Smooth muscle cell (in vitro differentiated cells): ENCODE data around the gene SUPT6H. TPM values are rescaled to one million over a fixed set of nuclear protein-coding genes. Genes with fewer than 3 reads are reported as not detected.

ENCODE experiments used
- DNase-seq: peaks from one replicate; lab custom pipeline; 2025; ENCODE audit not compliant: unreplicated experiment; lab: John Stamatoyannopoulos, UW
- H2AFZ ChIP-seq: fragments of 200-600 bp; sonication (generic); 2 replicates; pipeline ENCODE4 v1.6.0; 2016; ENCODE audit warnings: antibody characterized with exemption, low read depth, mild to moderate bottlenecking
- H3F3A ChIP-seq: fragments of 200-600 bp; sonication (generic); 2 replicates; pipeline ENCODE4 v1.6.0; 2017; ENCODE audit warnings: antibody characterized with exemption, low read depth
- H3K27ac ChIP-seq: fragments of 200-600 bp; sonication (generic); 2 replicates; pipeline ENCODE4 v1.5.1; 2016; ENCODE audit warnings: low read depth, mild to moderate bottlenecking
- H3K27me3 ChIP-seq: fragments of 200-600 bp; sonication (generic); 2 replicates; pipeline ENCODE4 v1.6.1; 2016; ENCODE audit warnings: low read depth, mild to moderate bottlenecking
- H3K36me3 ChIP-seq: fragments of 200-600 bp; sonication (generic); 2 replicates; pipeline ENCODE4 v1.5.1; 2016; ENCODE audit warnings: low read depth
- H3K4me1 ChIP-seq: fragments of 200-600 bp; sonication (generic); 2 replicates; pipeline ENCODE4 v1.5.1; 2016; ENCODE audit warnings: low read depth
- H3K4me2 ChIP-seq: fragments of 200-600 bp; sonication (generic); 2 replicates; pipeline ENCODE4 v1.6.0; 2016; ENCODE audit warnings: mild to moderate bottlenecking
- H3K4me3 ChIP-seq: fragments of 200-600 bp; sonication (generic); 2 replicates; pipeline ENCODE4 v1.5.1; 2016; ENCODE audit warnings: mild to moderate bottlenecking
- H3K79me2 ChIP-seq: fragments of 200-600 bp; sonication (generic); 2 replicates; pipeline ENCODE4 v1.6.0; 2016; ENCODE audit warnings: low read depth, mild to moderate bottlenecking
- H3K9ac ChIP-seq: fragments of 200-600 bp; sonication (generic); 2 replicates; pipeline ENCODE4 v1.6.0; 2016; ENCODE audit warnings: low read depth
- H3K9me3 ChIP-seq: fragments of 200-600 bp; sonication (generic); replicated peaks from 2 replicates; pipeline ENCODE4 v1.5.1; 2016; ENCODE audit warnings: low read depth
- H4K20me1 ChIP-seq: fragments of 200-600 bp; sonication (generic); 2 replicates; pipeline ENCODE4 v1.6.0; 2016; ENCODE audit warnings: low read depth
- CTCF ChIP-seq: fragments of 200-600 bp; sonication (generic); IDR thresholded peaks from 2 replicates; pipeline ENCODE4 v1.5.1; 2017; ENCODE audit warnings: borderline replicate concordance, mild to moderate bottlenecking, antibody characterized with exemption; ENCODE audit not compliant: insufficient read depth, poor library complexity, severe bottlenecking
- WGBS: methylation state at CpG from one replicate; pipeline ENCODE4 v1.1.7; 2016; ENCODE audit warnings: low lambda C conversion rate; 5-methylcytosine and 5-hydroxymethylcytosine counted together
- polyA plus RNA-seq: library from polyadenylated mRNA; unstranded; fragments of >200 nt; fragmentation: Nextera tagmentation; extraction: Ambion mirVana; gene quantifications from 2 replicates; pipeline ENCODE4 v1.2.1, GENCODE V29; 2016
- total RNA-seq: library from RNA; depleted of rRNA; stranded (reverse); fragments of >200 nt; gene quantifications from 2 replicates; pipeline ENCODE4 v1.2.3, GENCODE V29; 2014

Gene SUPT6H
- total and polyA plus RNA-seq, 2 experiments from 2014 or later: 22.4 to 64.0 TPM

GRCh38 chr17:28613931-28614381, 48.0 kb upstream of the SUPT6H start, which contains the start of gene RSKR:
RSKR (minus strand) TSS chr17:28614185; CDS start chr17:28614161, 24 bp downstream.
- no peak for DNase-seq
- H3K36me3 ChIP-seq: peaks cover 19% of the 10 kb centered on the region
- no peak within 1 kb of the TSS for H3K4me2 ChIP-seq
- no peak within 1 kb of the TSS for H3K27ac ChIP-seq
- H4K20me1 ChIP-seq: no peaks in the 10 kb centered on the region
- H3K27me3 ChIP-seq: no peaks in the 10 kb centered on the region
- H3K4me3 ChIP-seq: no peak within 1 kb of the TSS
- no peak for TF ChIP-seq CTCF
- H3K9me3 ChIP-seq: no peaks in the 10 kb centered on the region
- H3F3A ChIP-seq: no peaks in the 10 kb centered on the region
- no peaks in the 10 kb centered on the region for H3K4me1 ChIP-seq
- H2AFZ ChIP-seq: no peak within 1 kb of the TSS
- no peaks in the 10 kb centered on the region for H3K79me2 ChIP-seq
- no peak within 1 kb of the TSS for H3K9ac ChIP-seq
- WGBS: 95% methylated on average over 5 of the region's 5 CpGs

GRCh38 chr17:28615260-28615940, 46.6 kb upstream of the SUPT6H start:
- whole genome bisulfite sequencing: 95% methylated on average over 4 of the region's 4 CpGs
- no peak for TF ChIP-seq CTCF

GRCh38 chr17:28616281-28616680, 45.7 kb upstream of the SUPT6H start:
- no peak overlapping the region for H3K9ac ChIP-seq
- no peak for TF ChIP-seq CTCF

More at GRCh38 chr17:28615260-28615940, 46.6 kb upstream of the SUPT6H start:
- no peaks in the 10 kb centered on the region for H3F3A ChIP-seq
- no peak for DNase-seq
- H3K27me3 ChIP-seq: no peaks in the 10 kb centered on the region
- H3K27ac ChIP-seq: no peak overlapping the region
- H4K20me1 ChIP-seq: no peaks in the 10 kb centered on the region
- H3K79me2 ChIP-seq: no peaks in the 10 kb centered on the region
- H3K9me3 ChIP-seq: no peaks in the 10 kb centered on the region
- H3K9ac ChIP-seq: no peak overlapping the region
- no peak overlapping the region for H2AFZ ChIP-seq
- peaks cover 33% of the 10 kb centered on the region for H3K36me3 ChIP-seq
- no peaks in the 10 kb centered on the region for H3K4me1 ChIP-seq
- H3K4me2 ChIP-seq: no peak overlapping the region
- H3K4me3 ChIP-seq: no peak overlapping the region

GRCh38 chr17:28618464-28618863, 43.5 kb upstream of the SUPT6H start:
- Histone ChIP-seq H3K36me3 (peaks cover 46% of the 10 kb centered on the region), H3K4me3 (no peak overlapping the region), H3K27ac (no peak overlapping the region), H3F3A (no peaks in the 10 kb centered on the region), H3K27me3 (no peaks in the 10 kb centered on the region), H4K20me1 (no peaks in the 10 kb centered on the region), H3K79me2 (no peaks in the 10 kb centered on the region), H3K4me2 (no peak overlapping the region), H3K4me1 (no peaks in the 10 kb centered on the region), H3K9ac (no peak overlapping the region), H2AFZ (no peak overlapping the region), H3K9me3 (no peaks in the 10 kb centered on the region)
- WGBS: 96% methylated on average over 3 of the region's 3 CpGs
- DNase-seq: no peak
- no peak for TF ChIP-seq CTCF

More at GRCh38 chr17:28616281-28616680, 45.7 kb upstream of the SUPT6H start:
- Histone ChIP-seq H3K36me3 (peaks cover 41% of the 10 kb centered on the region), H3K4me1 (no peaks in the 10 kb centered on the region), H3K4me2 (no peak overlapping the region), H3F3A (no peaks in the 10 kb centered on the region), H2AFZ (no peak overlapping the region), H3K79me2 (no peaks in the 10 kb centered on the region), H3K9me3 (no peaks in the 10 kb centered on the region), H3K27me3 (no peaks in the 10 kb centered on the region), H4K20me1 (no peaks in the 10 kb centered on the region), H3K27ac (no peak overlapping the region), H3K4me3 (no peak overlapping the region)
- WGBS: 96% methylated on average over 7 of the region's 7 CpGs
- no peak for DNase-seq
